ENCODE results near the gene RASD1. TPM values are rescaled to one million over a fixed set of nuclear protein-coding genes. Genes with fewer than 3 reads are reported as not detected.
A peak's percentile ranks its signal among the peaks of the same experiment; 100 is the strongest.
"Not testable (repeated sequence)": the region's sequence is repeated elsewhere in the genome, so short reads cannot be mapped to it uniquely, and the experiment has no call there.

Gene RASD1
- total RNA-seq, 1 experiment from 2014 or later: not detected

- no peak for DNase-seq (ENCODE audit: low read depth)
Observed at GRCh38 chr17:17497065-17497844, 1.1 kb upstream of the RASD1 start.

- no peak for DNase-seq (ENCODE audit: low read depth)
Observed at GRCh38 chr17:17495536-17496188, 533 bp downstream of the RASD1 start.

- no peak for DNase-seq (ENCODE audit: low read depth)
Observed at GRCh38 chr17:17494870-17495535, 1.2 kb downstream of the RASD1 start.

- no peak for DNase-seq (ENCODE audit: low read depth)
Observed at GRCh38 chr17:17494499-17494869, 1.7 kb downstream of the RASD1 start.

- no peak for DNase-seq (ENCODE audit: low read depth)
Observed at GRCh38 chr17:17493986-17494466, 2.2 kb downstream of the RASD1 start.

GRCh38 chr17:17493249-17493985 lies 2.8 kb downstream of the RASD1 start:
- DNase-seq (ENCODE audit: low read depth): no peak

GRCh38 chr17:17492571-17492970 lies 3.6 kb downstream of the RASD1 start:
- no peak for DNase-seq (ENCODE audit: low read depth)

- no peak for DNase-seq (ENCODE audit: low read depth)
Observed at GRCh38 chr17:17492085-17492484, 4.1 kb downstream of the RASD1 start.

DNA sequence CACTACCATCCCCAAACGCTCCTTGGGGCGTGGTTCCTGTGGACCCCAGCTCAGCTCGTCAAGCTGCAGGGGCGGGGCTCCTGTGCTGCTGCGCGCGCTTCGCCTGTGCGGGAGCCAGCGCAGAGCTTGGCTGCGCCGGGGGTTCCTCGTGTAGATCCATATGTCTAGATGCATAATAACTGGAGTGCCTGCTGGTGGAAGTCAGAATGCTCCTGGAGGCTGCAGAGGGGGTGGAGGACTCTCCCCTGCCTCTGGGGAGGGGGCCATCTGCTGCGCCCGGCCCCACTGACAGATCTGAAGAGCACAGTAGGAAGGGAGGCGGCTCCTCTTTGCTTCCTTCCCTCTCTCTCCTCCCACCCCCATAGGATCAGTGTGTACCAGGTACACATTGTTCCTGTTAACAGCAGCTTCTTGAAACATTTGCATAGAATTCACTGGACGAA lies 4.6 kb downstream of the RASD1 start:
- no peak for DNase-seq (ENCODE audit: low read depth)

DNA sequence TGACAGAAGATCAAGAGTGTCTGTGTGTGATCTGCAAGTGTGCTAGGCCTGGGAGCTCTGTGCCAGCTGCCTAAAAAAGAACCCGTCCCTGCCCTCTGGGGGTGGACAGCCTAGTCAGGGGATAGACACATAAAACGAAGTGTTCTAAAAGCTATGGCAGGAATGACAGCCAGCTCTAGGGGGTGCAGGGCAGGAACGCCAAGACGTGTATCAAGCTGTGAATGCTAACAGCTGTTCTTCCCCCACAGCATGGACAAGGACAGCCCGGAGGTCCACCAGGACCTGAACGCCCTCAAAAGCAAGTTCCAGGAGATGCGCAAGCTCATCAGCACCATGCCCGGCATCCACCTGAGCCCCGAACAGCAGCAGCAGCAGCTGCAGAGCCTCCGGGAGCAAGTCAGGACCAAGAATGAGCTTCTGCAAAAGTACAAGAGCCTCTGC lies 5.1 kb downstream of the RASD1 start:
- DNase-seq (ENCODE audit: low read depth): no peak

- DNase-seq (ENCODE audit: low read depth): no peak
Observed at GRCh38 chr17:17487998-17488397, 8.2 kb downstream of the RASD1 start.

GRCh38 chr17:17486416-17486815 lies 9.8 kb downstream of the RASD1 start:
- DNase-seq (ENCODE audit: low read depth): not testable (repeated sequence)

GRCh38 chr17:17485420-17485819 lies 10.8 kb downstream of the RASD1 start:
- DNase-seq (ENCODE audit: low read depth): no peak

GRCh38 chr17:17484451-17484899 lies 11.7 kb downstream of the RASD1 start:
- no peak for DNase-seq (ENCODE audit: low read depth)

DNA sequence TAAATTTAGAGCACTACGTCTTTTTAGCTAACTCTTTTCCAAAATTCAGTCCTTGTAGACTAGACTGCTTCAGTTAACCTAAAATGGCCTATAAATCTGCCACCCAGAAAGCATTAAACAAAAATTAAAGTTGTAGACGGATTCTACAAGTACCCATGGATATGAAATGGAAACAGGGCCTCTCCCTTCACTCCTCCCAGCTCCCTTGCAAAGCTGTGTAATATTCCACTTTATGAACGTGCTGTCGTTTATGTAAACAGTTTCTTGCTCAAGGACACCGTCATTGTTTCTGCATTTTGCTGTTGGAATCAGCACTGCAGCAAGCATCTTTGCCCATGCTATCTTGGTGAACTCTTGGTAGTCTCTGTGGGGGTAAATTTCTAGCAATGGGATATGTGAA lies 14.3 kb downstream of the RASD1 start:
- DNase-seq (ENCODE audit: low read depth): no peak

- DNase-seq (ENCODE audit: low read depth): no peak
Observed at GRCh38 chr17:17480593-17481148, 15.5 kb downstream of the RASD1 start.

- DNase-seq (ENCODE audit: low read depth): no peak
Observed at GRCh38 chr17:17479209-17479608, 17.0 kb downstream of the RASD1 start.

- DNase-seq (ENCODE audit: low read depth): peak; percentile 84
Observed at GRCh38 chr17:17476865-17477467, 19.2 kb downstream of the RASD1 start, which contains the start of gene MED9. Gene MED9, plus strand, starts transcription at chr17:17477000. Its CDS starts 42 bp downstream, at chr17:17477042.

- DNase-seq (ENCODE audit: low read depth): peak; percentile 12
Observed at GRCh38 chr17:17474341-17474740, 21.9 kb downstream of the RASD1 start.

DNA sequence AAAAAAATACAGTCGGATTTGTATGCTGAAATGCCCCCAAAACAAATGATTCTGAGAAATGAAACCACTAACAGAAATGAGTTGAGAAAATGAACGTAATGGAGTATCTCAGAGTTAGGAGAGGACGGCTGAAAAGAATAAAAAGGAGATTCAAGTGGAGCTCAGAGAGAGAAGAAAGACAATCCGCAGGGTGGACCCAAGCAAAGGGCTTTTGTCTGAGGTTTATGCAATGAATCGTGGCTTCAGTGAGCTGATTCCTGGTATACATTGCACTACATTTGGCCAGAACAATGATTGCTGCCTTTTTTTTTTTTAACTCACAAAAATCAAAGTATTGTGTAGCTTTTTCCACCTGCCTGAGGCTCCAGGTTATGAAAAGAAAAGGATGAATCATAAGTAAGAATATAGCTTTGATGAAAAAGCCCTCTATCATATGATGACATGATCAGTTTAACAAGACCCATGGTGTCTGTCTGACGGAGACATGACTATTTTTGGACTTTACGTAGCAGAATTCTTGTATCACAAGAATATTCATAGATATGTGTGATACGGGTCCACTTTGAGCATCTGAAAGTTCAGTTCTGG lies 23.8 kb downstream of the RASD1 start:
- no peak for DNase-seq (ENCODE audit: low read depth)

DNA sequence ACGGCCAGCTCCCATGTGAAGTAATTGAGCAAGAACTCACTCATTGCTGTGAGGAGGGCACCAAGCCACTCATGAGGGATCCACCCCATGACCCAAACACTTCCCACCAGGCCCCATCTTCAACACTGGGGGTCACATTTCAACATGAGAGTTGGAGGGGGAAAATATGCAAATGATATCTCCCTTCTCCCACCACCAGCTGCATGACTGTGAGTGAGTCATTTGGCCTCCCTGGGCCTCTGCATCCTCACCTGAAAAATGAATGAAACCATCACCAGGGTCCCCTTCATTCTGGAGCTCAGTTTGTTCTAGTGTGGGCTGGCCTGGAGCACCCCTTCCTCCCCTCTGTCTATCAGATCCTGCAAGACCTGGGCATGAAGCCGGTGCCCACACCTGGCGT lies 26.2 kb downstream of the RASD1 start:
- no peak for DNase-seq (ENCODE audit: low read depth)
